HUES64 (cell line): ENCODE measurements around the gene GPR146.

Experiments used
- H3K27ac ChIP-seq: 2 replicates; pipeline ENCODE4 v1.7.0; 2013; ENCODE audit warnings: low read depth, low read length, inconsistent platforms
- H3K27me3 ChIP-seq: 2 replicates; pipeline ENCODE4 v1.6.1; 2013; ENCODE audit warnings: mild to moderate bottlenecking, low read length; ENCODE audit not compliant: insufficient read depth
- H3K36me3 ChIP-seq: 2 replicates; pipeline ENCODE4 v1.6.1; 2013; ENCODE audit warnings: mild to moderate bottlenecking, low read length; ENCODE audit not compliant: insufficient read depth
- H3K4me1 ChIP-seq: 2 replicates; pipeline ENCODE4 v1.6.1; 2013; ENCODE audit warnings: mild to moderate bottlenecking, low read length, moderate library complexity; ENCODE audit not compliant: insufficient read depth
- H3K4me3 ChIP-seq: 2 replicates; pipeline ENCODE4 v1.5.1; 2013; ENCODE audit warnings: mild to moderate bottlenecking, low read length, moderate library complexity
- H3K9ac ChIP-seq: 2 replicates; pipeline ENCODE4 v1.6.1; 2013; ENCODE audit warnings: mild to moderate bottlenecking, low read depth, low read length
- H3K9me3 ChIP-seq: 2 replicates; pipeline ENCODE4 v1.6.1; 2013; ENCODE audit warnings: low read depth, low read length; ENCODE audit not compliant: insufficient read depth
- WGBS: fragments of 150-250, 120-280 bp; methylation state at CpG from one replicate; pipeline ENCODE4 v1.1.7; 2013; ENCODE audit warnings: missing lambda C conversion rate; 5-methylcytosine and 5-hydroxymethylcytosine counted together

Gene GPR146

DNA sequence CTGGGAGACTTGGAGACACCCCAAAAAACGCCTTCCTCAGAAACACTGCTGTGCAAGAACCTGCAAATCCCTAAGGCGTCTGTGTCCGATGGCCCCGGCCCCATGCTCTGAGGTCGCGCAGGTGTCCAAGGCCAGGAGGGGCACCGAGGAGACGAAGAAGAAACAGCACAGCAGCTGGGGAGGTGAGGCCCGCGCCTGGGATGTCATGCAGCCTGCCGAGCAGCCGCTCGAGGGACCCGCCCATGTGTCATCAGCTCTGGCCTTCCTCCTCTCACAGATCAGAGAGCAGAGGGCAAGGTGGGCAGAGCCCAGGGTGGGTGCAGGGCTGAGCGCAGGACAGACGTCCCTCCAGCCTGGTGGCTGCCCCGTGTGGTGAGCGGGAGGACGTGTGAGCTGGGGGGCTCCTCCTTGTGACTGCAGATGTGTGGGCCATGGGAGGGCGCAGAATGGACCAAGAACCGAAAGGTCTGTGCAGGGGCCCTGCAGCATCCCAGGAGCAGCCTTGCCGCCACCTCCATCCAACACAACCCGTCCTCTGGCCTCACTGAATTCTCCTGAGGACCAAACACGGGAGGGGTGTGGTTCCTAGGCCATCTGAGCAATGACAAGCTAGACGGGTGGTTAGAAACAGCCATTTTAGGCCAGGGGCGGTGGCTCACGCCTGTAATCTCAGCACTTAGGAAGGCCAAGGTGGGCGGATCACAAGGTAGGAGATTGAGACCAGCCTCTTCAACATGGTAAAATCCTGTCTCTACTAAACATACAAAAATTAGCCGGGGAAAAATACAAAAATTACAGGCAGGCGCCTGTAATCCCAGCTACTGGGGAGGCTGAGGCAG, 30.5 kb downstream of the GPR146 start:
- 86% methylated on average over 30 of the region's 30 CpGs for WGBS
- Histone ChIP-seq H3K4me1 (no peaks in the 10 kb centered on the region), H3K36me3 (no peaks in the 10 kb centered on the region), H3K27ac (no peak overlapping the region), H3K9me3 (peaks cover 5% of the 10 kb centered on the region; the same call in 1 of the 2 replicates), H3K9ac (no peak overlapping the region), H3K27me3 (no peaks in the 10 kb centered on the region), H3K4me3 (no peak overlapping the region)

DNA sequence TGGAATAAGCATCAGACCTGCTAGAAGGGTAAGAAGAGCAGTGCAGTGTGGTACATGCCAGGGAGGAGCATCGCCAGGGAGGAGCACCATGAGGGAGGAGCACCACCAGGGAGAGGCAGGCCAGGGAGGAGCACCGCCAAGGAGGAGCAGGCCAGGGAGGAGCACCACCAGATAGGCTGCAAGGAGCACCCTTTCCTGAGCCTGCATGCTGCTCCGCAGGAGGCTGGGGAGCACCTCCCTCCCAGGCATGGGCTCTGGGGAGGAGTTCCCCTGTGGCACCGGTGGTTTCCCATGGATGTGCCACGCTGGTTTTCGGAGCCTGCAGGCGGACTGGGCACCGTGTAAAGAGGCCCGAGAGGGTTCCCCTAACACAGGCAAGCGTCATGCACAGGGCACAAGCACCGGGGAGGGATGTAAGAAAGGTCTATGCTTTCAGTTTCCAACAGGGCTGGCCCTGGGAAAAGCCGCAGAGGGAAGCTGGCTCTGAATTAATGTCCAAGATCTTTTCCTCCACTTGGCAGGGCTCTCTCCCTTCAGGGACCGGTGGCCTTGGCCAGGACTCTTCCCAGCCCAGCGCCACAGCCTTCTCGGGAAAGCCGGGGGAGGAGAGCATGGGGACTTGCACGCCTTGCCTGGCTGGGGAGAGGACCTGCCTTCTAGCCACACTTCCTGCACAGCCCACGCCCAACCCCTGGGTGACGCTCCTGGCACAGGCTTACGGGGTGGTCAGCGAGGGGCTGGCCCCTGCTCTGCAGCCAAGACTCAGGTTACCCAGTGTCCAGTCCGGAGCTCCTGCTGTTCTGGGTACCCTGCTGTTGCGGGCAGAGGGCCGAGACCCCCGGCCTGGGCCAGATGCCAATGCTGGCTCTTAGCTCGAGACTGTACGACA, 32.1 kb downstream of the GPR146 start:
- WGBS, result 94% methylated on average over 27 of the region's 27 CpGs

DNA sequence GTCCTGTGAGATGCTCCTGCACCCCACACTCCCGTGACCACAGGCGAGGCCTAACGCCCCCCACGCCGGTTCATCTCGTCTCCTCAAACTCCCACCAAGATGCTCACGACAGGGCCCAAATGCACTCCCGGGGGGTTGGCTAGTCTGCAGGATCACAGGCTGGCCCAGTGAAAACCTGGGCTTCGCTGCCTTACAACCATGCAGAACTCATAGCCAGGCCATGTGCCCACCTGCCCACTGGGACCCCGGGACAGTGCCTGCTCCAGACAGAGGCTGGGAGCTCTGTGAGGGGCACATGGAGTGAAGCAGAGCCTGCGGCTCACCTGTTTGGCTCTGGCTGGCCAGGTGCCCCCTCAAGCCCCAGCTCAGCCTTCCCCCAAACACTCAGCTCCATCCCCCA, 34.2 kb downstream of the GPR146 start:
- no peak overlapping the region for H3K27ac ChIP-seq
- no peak overlapping the region for H3K9ac ChIP-seq
- H3K27me3 ChIP-seq, result no peaks in the 10 kb centered on the region
- no peaks in the 10 kb centered on the region for H3K36me3 ChIP-seq
- H3K9me3 ChIP-seq, result no peaks in the 10 kb centered on the region
- no peaks in the 10 kb centered on the region for H3K4me1 ChIP-seq
- no peak overlapping the region for H3K4me3 ChIP-seq
- 96% methylated on average over 11 of the region's 11 CpGs for WGBS

More for the DNA sequence above, 32.1 kb downstream of the GPR146 start:
- H3K4me3 ChIP-seq, result no peak overlapping the region
- no peak overlapping the region for H3K27ac ChIP-seq
- no peaks in the 10 kb centered on the region for H3K4me1 ChIP-seq
- H3K36me3 ChIP-seq, result no peaks in the 10 kb centered on the region
- no peaks in the 10 kb centered on the region for H3K27me3 ChIP-seq
- H3K9ac ChIP-seq, result no peak overlapping the region
- no peaks in the 10 kb centered on the region for H3K9me3 ChIP-seq

- no peaks in the 10 kb centered on the region for H3K27me3 ChIP-seq
- no peaks in the 10 kb centered on the region for H3K4me1 ChIP-seq
- no peak overlapping the region for H3K9ac ChIP-seq
- 91% methylated on average over 15 of the region's 15 CpGs for WGBS
- no peaks in the 10 kb centered on the region for H3K36me3 ChIP-seq
- no peaks in the 10 kb centered on the region for H3K9me3 ChIP-seq
- H3K4me3 ChIP-seq, result no peak overlapping the region
- H3K27ac ChIP-seq, result no peak overlapping the region
These were observed 34.6 kb downstream of the GPR146 start for GRCh38 chr7:1078985-1079384.

GRCh38 chr7:1079546-1079945, 35.2 kb downstream of the GPR146 start:
- H3K9me3 ChIP-seq, result no peaks in the 10 kb centered on the region
- no peaks in the 10 kb centered on the region for H3K36me3 ChIP-seq
- H3K4me3 ChIP-seq, result no peak overlapping the region
- no peaks in the 10 kb centered on the region for H3K4me1 ChIP-seq
- no peak overlapping the region for H3K27ac ChIP-seq
- no peak overlapping the region for H3K9ac ChIP-seq
- no peaks in the 10 kb centered on the region for H3K27me3 ChIP-seq
- WGBS, result 87% methylated on average over 12 of the region's 12 CpGs

DNA sequence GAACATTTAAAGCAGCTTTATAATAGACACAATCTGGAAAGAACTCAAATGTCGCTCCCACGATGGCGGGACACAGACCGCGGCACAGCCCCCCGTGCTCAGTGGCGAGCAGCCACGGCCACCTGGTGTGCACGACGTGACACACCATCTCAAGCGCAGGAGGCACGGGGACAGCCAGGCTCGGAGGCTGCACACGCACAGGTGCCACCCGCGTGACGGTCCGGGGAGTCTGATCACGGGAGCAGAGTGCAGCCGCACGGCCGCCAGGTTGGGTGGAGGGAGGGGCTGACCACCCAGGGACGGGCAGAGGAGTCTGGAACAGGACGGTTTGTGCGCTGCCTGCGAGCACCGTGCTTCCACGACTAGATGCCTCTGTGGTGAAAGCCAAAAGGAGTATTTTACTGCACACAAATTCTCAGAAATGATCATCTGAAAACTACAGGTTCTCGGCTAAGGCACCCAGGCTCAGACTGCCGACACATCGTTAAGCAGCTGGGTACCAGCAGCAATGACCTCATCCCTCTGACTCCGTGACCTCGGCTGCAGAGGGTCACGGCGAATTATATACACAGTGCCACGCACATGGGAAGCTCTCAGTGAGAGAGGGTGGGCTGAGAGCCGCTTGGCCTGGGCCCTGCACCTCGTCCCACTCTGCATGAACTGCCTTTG, 36.0 kb downstream of the GPR146 start:
- no peaks in the 10 kb centered on the region for H3K4me1 ChIP-seq
- peak overlapping the region; percentile 37; the same call in 1 of the 2 replicates for H3K9ac ChIP-seq
- no peak overlapping the region for H3K4me3 ChIP-seq
- H3K27ac ChIP-seq, result no peak overlapping the region
- H3K9me3 ChIP-seq, result no peaks in the 10 kb centered on the region
- no peaks in the 10 kb centered on the region for H3K27me3 ChIP-seq
- 91% methylated on average over 38 of the region's 38 CpGs for WGBS
- H3K36me3 ChIP-seq, result no peaks in the 10 kb centered on the region

- no peaks in the 10 kb centered on the region for H3K27me3 ChIP-seq
These were observed 36.5 kb downstream of the GPR146 start for GRCh38 chr7:1080921-1081255.

GRCh38 chr7:1081336-1081735, 37.0 kb downstream of the GPR146 start:
- WGBS, result 91% methylated on average over 20 of the region's 20 CpGs
- H3K9ac ChIP-seq, result no peak overlapping the region
- no peak overlapping the region for H3K4me3 ChIP-seq
- H3K27ac ChIP-seq, result no peak overlapping the region
- H3K36me3 ChIP-seq, result no peaks in the 10 kb centered on the region
- no peaks in the 10 kb centered on the region; the same call in 1 of the 2 replicates for H3K4me1 ChIP-seq
- H3K27me3 ChIP-seq, result no peaks in the 10 kb centered on the region
- H3K9me3 ChIP-seq, result no peaks in the 10 kb centered on the region

More at GRCh38 chr7:1080921-1081255, 36.5 kb downstream of the GPR146 start:
- Histone ChIP-seq H3K4me3 (no peak overlapping the region), H3K27ac (no peak overlapping the region), H3K36me3 (no peaks in the 10 kb centered on the region), H3K9me3 (no peaks in the 10 kb centered on the region), H3K9ac (no peak overlapping the region), H3K4me1 (no peaks in the 10 kb centered on the region)
- 94% methylated on average over 16 of the region's 16 CpGs for WGBS

DNA sequence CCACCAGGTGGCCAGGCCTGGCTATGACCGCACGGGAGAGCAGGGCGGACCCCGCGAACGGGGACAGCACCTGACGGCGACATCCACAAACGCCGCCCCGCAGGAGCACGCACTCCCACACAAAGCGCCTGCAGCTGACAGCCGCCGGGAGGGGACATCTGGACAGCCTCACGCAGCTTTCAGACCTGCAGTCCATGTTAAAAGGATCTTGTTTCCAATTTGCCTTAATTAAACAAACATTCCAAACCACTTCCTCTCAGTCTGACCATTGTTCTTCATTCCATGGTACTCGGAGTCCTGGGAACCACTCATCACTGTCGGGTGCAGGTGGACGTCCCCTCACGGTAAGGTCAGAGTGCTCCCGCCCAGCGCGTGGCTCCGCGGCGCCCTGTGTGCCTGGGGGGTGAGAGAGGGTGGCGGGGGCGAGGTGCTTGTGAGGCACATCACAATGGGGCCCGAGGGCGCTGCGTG, 37.6 kb downstream of the GPR146 start:
- H3K27ac ChIP-seq, result no peak overlapping the region
- 94% methylated on average over 31 of the region's 31 CpGs for WGBS
- H3K9me3 ChIP-seq, result no peaks in the 10 kb centered on the region
- no peak overlapping the region for H3K9ac ChIP-seq
- H3K36me3 ChIP-seq, result no peaks in the 10 kb centered on the region
- no peak overlapping the region for H3K4me3 ChIP-seq
- no peaks in the 10 kb centered on the region for H3K27me3 ChIP-seq
- no peaks in the 10 kb centered on the region; the same call in 1 of the 2 replicates for H3K4me1 ChIP-seq

DNA sequence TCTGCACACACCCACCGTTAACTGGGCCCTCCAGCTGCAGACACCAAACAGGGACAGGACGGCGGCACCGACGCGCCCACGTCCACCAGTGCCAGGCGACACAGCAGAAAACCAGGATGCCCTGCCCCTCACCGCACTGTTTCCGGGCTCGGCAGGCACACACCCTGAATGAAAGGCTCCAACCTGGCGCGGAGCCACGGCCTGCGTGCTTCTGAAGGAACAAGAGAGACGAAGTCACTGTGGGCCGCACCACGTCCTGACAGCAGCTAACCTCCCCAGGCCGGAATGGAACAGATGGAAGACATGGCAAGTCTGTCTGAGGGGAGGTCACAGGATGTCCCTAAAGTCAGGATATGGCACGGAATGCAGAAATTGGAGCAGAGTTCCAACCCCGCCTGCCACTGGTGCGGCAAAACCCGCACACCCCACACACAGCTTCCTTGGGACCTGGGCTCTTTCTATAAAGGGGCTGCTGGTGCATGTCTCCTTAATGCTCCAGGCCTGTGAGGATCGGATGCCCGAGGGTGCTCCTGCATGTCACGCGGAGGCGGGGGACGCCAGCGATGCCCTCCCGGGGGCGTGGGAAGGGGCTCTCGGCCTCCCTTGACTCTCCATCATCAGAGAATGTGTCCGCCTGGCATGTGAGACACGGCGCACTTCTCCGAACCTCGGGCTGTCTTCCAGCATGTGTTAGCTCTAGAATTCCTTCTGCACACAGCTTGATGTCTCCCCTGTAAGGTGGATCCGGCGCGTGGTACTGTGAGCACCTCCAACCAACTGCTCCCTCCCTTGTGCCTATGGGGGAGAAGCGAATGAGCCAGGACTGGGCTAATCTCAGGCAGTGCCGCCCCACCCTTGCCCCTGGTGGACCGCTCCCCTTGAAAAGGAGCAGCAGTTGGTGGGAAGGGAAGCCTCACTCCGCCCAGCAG, 39.6 kb downstream of the GPR146 start:
- Histone ChIP-seq H3K9ac (no peak overlapping the region), H3K4me3 (no peak overlapping the region), H3K27ac (no peak overlapping the region), H3K4me1 (peaks cover 18% of the 10 kb centered on the region), H3K36me3 (no peaks in the 10 kb centered on the region), H3K27me3 (no peaks in the 10 kb centered on the region), H3K9me3 (no peaks in the 10 kb centered on the region)
- 96% methylated on average over 45 of the region's 45 CpGs for WGBS
